Esophagus squamous epithelium (tissue), 5 donors: Measurements from ENCODE around the gene TTYH3. TPM values are rescaled to one million over a fixed set of nuclear protein-coding genes. Genes with fewer than 3 reads are reported as not detected.

Experiments
- DNase-seq: peaks from one replicate; lab custom pipeline; 2025; lab: John Stamatoyannopoulos, UW
- H3K27ac ChIP-seq, 4 donors: fragments of 200-600 bp; sonication (generic); one replicate each; pipeline ENCODE4 v1.5.1; 2016 to 2019; ENCODE audit warnings: mild to moderate bottlenecking in 1 of 4
- H3K27me3 ChIP-seq, 4 donors: fragments of 200-600 bp; sonication (generic); 1 replicate in 3 of 4; 2 replicates in 1 of 4; pipeline versions ENCODE4 v1.5.1 to v1.6.0; 2017 to 2021; ENCODE audit warnings: antibody characterized with exemption in 1 of 4
- H3K36me3 ChIP-seq, 3 donors: fragments of 200-600 bp; sonication (generic); one replicate each; pipeline ENCODE4 v1.5.1; 2016 to 2019
- H3K4me1 ChIP-seq, 3 donors: fragments of 200-600 bp; sonication (generic); one replicate each; pipeline ENCODE4 v1.5.1; 2017 to 2019
- H3K4me3 ChIP-seq, 4 donors: fragments of 200-600 bp; sonication (generic); 1 replicate in 3 of 4; 2 replicates in 1 of 4; pipeline ENCODE4 v1.5.1; 2016 to 2019; ENCODE audit warnings: mild to moderate bottlenecking in 2 of 4, moderate library complexity in 1 of 4
- H3K9me3 ChIP-seq, 3 donors: fragments of 200-600 bp; sonication (generic); one replicate each; pipeline ENCODE4 v1.5.1; 2016 to 2019
- CTCF ChIP-seq, 6 experiments: fragments of 450-650 bp in 4 of 6; fragments of 200-600 bp in 2 of 6; sonication (generic) in 2 of 6; IDR thresholded peaks; one replicate each; pipeline ENCODE4 v1.5.1; 2016 to 2019; ENCODE audit warnings: antibody characterized with exemption in 6 of 6, mild to moderate bottlenecking in 4 of 6, moderate library complexity in 4 of 6
- POLR2A ChIP-seq, 4 donors: fragments of 450-650 bp; IDR thresholded peaks; one replicate each; pipeline ENCODE4 v1.6.1; 2017; ENCODE audit warnings: antibody characterized with exemption in 4 of 4, mild to moderate bottlenecking in 4 of 4, moderate library complexity in 3 of 4
- WGBS, 2 donors: methylation state at CpG; one replicate each; pipeline ENCODE4 v1.1.5; 2018; 5-methylcytosine and 5-hydroxymethylcytosine counted together
- intact Hi-C: fragments of 100-400 bp; cut with DNase I; formaldehyde crosslinking; loops from one replicate; pipeline ENCODE4 v1.15.0; 2022
- total RNA-seq, 4 donors: library from RNA; depleted of rRNA; stranded (reverse); fragments of >200 nt; gene quantifications; one replicate each; pipeline ENCODE4 v1.1.0, GENCODE V29; 2016
- donor health status: DM: yes; HTN: yes; CAD: no.

The TTYH3 gene
- total RNA-seq, 4 donors from 2014 or later, result 4.7 to 23.1 (median 10.2) TPM

- Histone ChIP-seq H3K36me3 (peaks cover 0 to 32% (median 17%) of the 10 kb centered on the region in 3 donors), H3K27me3 (no peaks in the 10 kb centered on the region), H3K4me1 (peaks cover 17 to 39% (median 29%) of the 10 kb centered on the region in 3 donors), H3K4me3 (no peak overlapping the region), H3K9me3 (no peaks in the 10 kb centered on the region), H3K27ac (no peak overlapping the region)
- no peak for DNase-seq
- no peak for TF ChIP-seq POLR2A (IDR thresholded peaks at IDR 0.05)
- no peak for TF ChIP-seq CTCF (IDR thresholded peaks at IDR 0.05)
- 100% methylated on average over 2 of the region's 10 CpGs; no CpG with 5 or more reads in 1 of the 2 donors for WGBS, 2 donors
- intact Hi-C loops, result no loop called here
Observed at GRCh38 chr7:2646336-2646679, 14.5 kb downstream of the TTYH3 start.

- no peaks in the 10 kb centered on the region for H3K9me3 ChIP-seq
- H3K27me3 ChIP-seq, result no peaks in the 10 kb centered on the region
- intact Hi-C loops, result no loop called here
- TF ChIP-seq POLR2A (IDR thresholded peaks at IDR 0.05) (no peak), CTCF (IDR thresholded peaks at IDR 0.05) (no peak)
- DNase-seq, result no peak
- H3K4me1 ChIP-seq, result peaks cover 11 to 33% (median 22%) of the 10 kb centered on the region in 3 donors
- H3K27ac ChIP-seq, result no peak overlapping the region
- no peak overlapping the region for H3K4me3 ChIP-seq
- WGBS, 2 donors, result 60 to 91% methylated on average over 1 to 15 of the region's 73 CpGs
- H3K36me3 ChIP-seq, result peaks cover 0 to 38% (median 17%) of the 10 kb centered on the region in 3 donors
Observed at GRCh38 chr7:2646680-2647571, 15.1 kb downstream of the TTYH3 start.

- WGBS, 2 donors, result 72% methylated on average over 3 of the region's 15 CpGs; no CpG with 5 or more reads in 1 of the 2 donors
- TF ChIP-seq CTCF (IDR thresholded peaks at IDR 0.05) (no peak), POLR2A (IDR thresholded peaks at IDR 0.05) (no peak)
- DNase-seq, result no peak
Observed at GRCh38 chr7:2647594-2648172, 15.9 kb downstream of the TTYH3 start.

GRCh38 chr7:2649139-2649838, 17.5 kb downstream of the TTYH3 start:
- no peak for DNase-seq
- Histone ChIP-seq H3K27ac (no peak overlapping the region), H3K4me1 (peaks cover 7 to 16% (median 8%) of the 10 kb centered on the region in 3 donors), H3K27me3 (no peaks in the 10 kb centered on the region), H3K36me3 (peaks cover 0 to 44% (median 17%) of the 10 kb centered on the region in 3 donors), H3K4me3 (no peak overlapping the region), H3K9me3 (no peaks in the 10 kb centered on the region)
- TF ChIP-seq CTCF (IDR thresholded peaks at IDR 0.05) (no peak), POLR2A (IDR thresholded peaks at IDR 0.05) (no peak)
- intact Hi-C loops, result no loop called here
- 72 to 92% methylated on average over 7 to 9 of the region's 18 CpGs for whole genome bisulfite sequencing, 2 donors

More at GRCh38 chr7:2647594-2648172, 15.9 kb downstream of the TTYH3 start:
- intact Hi-C loops, result no loop called here
- H3K27me3 ChIP-seq, result no peaks in the 10 kb centered on the region
- H3K4me3 ChIP-seq, result no peak overlapping the region
- no peak overlapping the region for H3K27ac ChIP-seq
- peaks cover 10 to 27% (median 18%) of the 10 kb centered on the region in 3 donors for H3K4me1 ChIP-seq
- no peaks in the 10 kb centered on the region for H3K9me3 ChIP-seq
- H3K36me3 ChIP-seq, result peaks cover 0 to 44% (median 17%) of the 10 kb centered on the region in 3 donors
